ENCODE results near the gene PLEKHM3. TPM values are rescaled to one million over a fixed set of nuclear protein-coding genes. Genes with fewer than 3 reads are reported as not detected.

Gene PLEKHM3
- total and polyA plus RNA-seq, 2 of the 13 experiments (the other 11 are each of a cell fraction or from before 2014, with no cell fraction given) = 4.5 to 4.7 TPM

GRCh38 chr2:207847098-207847806 lies 178.1 kb downstream of the PLEKHM3 start (continued):
- TF ChIP-seq ATF5 (CRISPR knock-in tag; IDR thresholded peaks at IDR 0.05; ENCODE audit: low read depth) = no peak
- no peak for TF ChIP-seq MTA3 (CRISPR knock-in tag; IDR thresholded peaks at IDR 0.05)
- TF ChIP-seq ZFP36L1 (CRISPR knock-in tag; IDR thresholded peaks at IDR 0.05) = no peak; the same call in 1 of the 2 replicates
- TF ChIP-seq ZNF280D (CRISPR knock-in tag; IDR thresholded peaks at IDR 0.05) = peak; percentile 89
- TF ChIP-seq ZNF720 (CRISPR knock-in tag; IDR thresholded peaks at IDR 0.05) = no peak
- TF ChIP-seq FOXJ3 (CRISPR knock-in tag; IDR thresholded peaks at IDR 0.05; ENCODE audit: borderline replicate concordance) = peak; percentile 90; the same call in 1 of the 2 replicates
- TF ChIP-seq JUN (CRISPR knock-in tag; IDR thresholded peaks at IDR 0.05) = no peak
- peak; percentile 45; the same call in 1 of the 2 replicates for TF ChIP-seq FOSL1 (CRISPR knock-in tag; IDR thresholded peaks at IDR 0.05; ENCODE audit: borderline replicate concordance)
- no peak for TF ChIP-seq FOXO4 (CRISPR knock-in tag; conservative IDR thresholded peaks at IDR 0.05)
- peak; percentile 94 for TF ChIP-seq ZNF644 (CRISPR knock-in tag; IDR thresholded peaks at IDR 0.05; ENCODE audit: low read depth)
- no peak; the same call in 1 of the 2 replicates for TF ChIP-seq ZNF770 (CRISPR knock-in tag; IDR thresholded peaks at IDR 0.05)
- no peak for TF ChIP-seq ZNF672 (CRISPR knock-in tag; IDR thresholded peaks at IDR 0.05)
- no peak for TF ChIP-seq CHD2 (IDR thresholded peaks at IDR 0.05; ENCODE audit: low read depth, low read length)
- no peak for TF ChIP-seq MBNL3 (CRISPR knock-in tag; conservative IDR thresholded peaks at IDR 0.05)
- no peak for TF ChIP-seq TAF15 (IDR thresholded peaks at IDR 0.05; ENCODE audit: low read depth, low read length, poor library complexity, severe bottlenecking)
- TF ChIP-seq NFAT5 (CRISPR knock-in tag; IDR thresholded peaks at IDR 0.05) = no peak

Data from HepG2 (cell line).